OCI-LY3 (cell line): Measurements from ENCODE around the gene LAMC1.

Source experiments
- CTCF ChIP-seq: fragments of 200-600, 300-600 bp; sonication (generic); IDR thresholded peaks from 2 replicates; pipeline ENCODE4 v1.5.1; 2014; ENCODE audit warnings: antibody characterized with exemption, low read length, low read depth
- EZH2phosphoT487 ChIP-seq: fragments of 200-600 bp; shearing (Covaris generic); IDR thresholded peaks from 2 replicates; pipeline ENCODE4 v1.6.1; 2018; ENCODE audit warnings: antibody characterized with exemption, mixed run types, low read depth

GRCh38 chr1:183002797-183003196 lies 20.4 kb upstream of the LAMC1 start:
- TF ChIP-seq CTCF = no peak
- no peak for TF ChIP-seq EZH2phosphoT487
